ENCODE measurements around the gene MT1M. TPM values are rescaled to one million over a fixed set of nuclear protein-coding genes. Genes with fewer than 3 reads are reported as not detected.

MT1M gene
- total and polyA plus RNA-seq, 10 donors, result 0.44 to 11.8 (median 3.6) TPM

GRCh38 chr16:56610017-56610608 lies 22.3 kb upstream of the MT1M start:
- Histone ChIP-seq H3K36me3 (no peaks in the 10 kb centered on the region), H3K9me3 (no peaks in the 10 kb centered on the region), H3K27me3 (replicated peaks in 1 of 7) (no peaks in the 10 kb centered on the region), H3K27ac (peak overlapping the region; percentile 78 to 96 (median 89)), H3K4me3 (peak overlapping the region in 6 of 8 donors; percentile 4 to 75 (median 61)), H3K4me1 (peaks cover 24 to 65% (median 47%) of the 10 kb centered on the region in 6 donors)
- 19 to 34% (median 28%) methylated on average over 10 of the region's 10 CpGs for WGBS, 5 donors
- peak; percentile 80 for DNase-seq
- no peak for TF ChIP-seq POLR2A (IDR thresholded peaks at IDR 0.05)
- peak in 2 of 3 donors; percentile 56 to 89 for TF ChIP-seq POLR2AphosphoS5 (IDR thresholded peaks at IDR 0.05)
- TF ChIP-seq, protein P1, sequence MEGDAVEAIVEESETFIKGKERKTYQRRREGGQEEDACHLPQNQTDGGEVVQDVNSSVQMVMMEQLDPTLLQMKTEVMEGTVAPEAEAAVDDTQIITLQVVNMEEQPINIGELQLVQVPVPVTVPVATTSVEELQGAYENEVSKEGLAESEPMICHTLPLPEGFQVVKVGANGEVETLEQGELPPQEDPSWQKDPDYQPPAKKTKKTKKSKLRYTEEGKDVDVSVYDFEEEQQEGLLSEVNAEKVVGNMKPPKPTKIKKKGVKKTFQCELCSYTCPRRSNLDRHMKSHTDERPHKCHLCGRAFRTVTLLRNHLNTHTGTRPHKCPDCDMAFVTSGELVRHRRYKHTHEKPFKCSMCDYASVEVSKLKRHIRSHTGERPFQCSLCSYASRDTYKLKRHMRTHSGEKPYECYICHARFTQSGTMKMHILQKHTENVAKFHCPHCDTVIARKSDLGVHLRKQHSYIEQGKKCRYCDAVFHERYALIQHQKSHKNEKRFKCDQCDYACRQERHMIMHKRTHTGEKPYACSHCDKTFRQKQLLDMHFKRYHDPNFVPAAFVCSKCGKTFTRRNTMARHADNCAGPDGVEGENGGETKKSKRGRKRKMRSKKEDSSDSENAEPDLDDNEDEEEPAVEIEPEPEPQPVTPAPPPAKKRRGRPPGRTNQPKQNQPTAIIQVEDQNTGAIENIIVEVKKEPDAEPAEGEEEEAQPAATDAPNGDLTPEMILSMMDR (IDR thresholded peaks at IDR 0.05 in 8 of 11, conservative IDR thresholded peaks at IDR 0.05 in 3 of 11), result no peak
- intact Hi-C loops (cut with DNase I; ENCODE audit: low total_unique reads), result no loop called here

GRCh38 chr16:56610609-56611111 lies 21.8 kb upstream of the MT1M start:
- no peaks in the 10 kb centered on the region for H3K27me3 ChIP-seq (replicated peaks in 1 of 7)
- peak overlapping the region in 1 of 8 donors; percentile 75 for H3K4me3 ChIP-seq
- DNase-seq, result no peak
- WGBS, 5 donors, result 39 to 61% (median 48%) methylated on average over 2 of the region's 2 CpGs
- intact Hi-C loops (cut with DNase I; ENCODE audit: low total_unique reads), result no loop called here
- no peak for TF ChIP-seq POLR2A (IDR thresholded peaks at IDR 0.05)
- no peak for TF ChIP-seq POLR2AphosphoS5 (IDR thresholded peaks at IDR 0.05)
- TF ChIP-seq, protein P1 (IDR thresholded peaks at IDR 0.05 in 8 of 11, conservative IDR thresholded peaks at IDR 0.05 in 3 of 11), result no peak
- peaks cover 24 to 62% (median 47%) of the 10 kb centered on the region in 6 donors for H3K4me1 ChIP-seq
- H3K9me3 ChIP-seq, result no peaks in the 10 kb centered on the region
- no peaks in the 10 kb centered on the region for H3K36me3 ChIP-seq
- peak overlapping the region; percentile 78 to 96 (median 89) for H3K27ac ChIP-seq

- TF ChIP-seq, protein P1 (IDR thresholded peaks at IDR 0.05 in 8 of 11, conservative IDR thresholded peaks at IDR 0.05 in 3 of 11), result no peak
- TF ChIP-seq POLR2AphosphoS5 (IDR thresholded peaks at IDR 0.05), result peak in 1 of 3 donors; percentile 41
- H3K9me3 ChIP-seq, result no peaks in the 10 kb centered on the region
- peaks cover 0 to 2% (median 0%) of the 10 kb centered on the region in 7 donors for H3K27me3 ChIP-seq (replicated peaks in 1 of 7)
- WGBS, 5 donors, result 66 to 78% (median 74%) methylated on average over 2 of the region's 2 CpGs
- peak; percentile 55 for DNase-seq
- H3K4me1 ChIP-seq, result peaks cover 24 to 56% (median 45%) of the 10 kb centered on the region in 6 donors
- H3K27ac ChIP-seq, result peak overlapping the region in 7 of 8 donors; percentile 84 to 96 (median 89)
- H3K4me3 ChIP-seq, result no peak overlapping the region
- no peaks in the 10 kb centered on the region for H3K36me3 ChIP-seq
- intact Hi-C loops (cut with DNase I; ENCODE audit: low total_unique reads), result no loop called here
Measured at GRCh38 chr16:56611281-56611833, 21.1 kb upstream of the MT1M start.

DNA sequence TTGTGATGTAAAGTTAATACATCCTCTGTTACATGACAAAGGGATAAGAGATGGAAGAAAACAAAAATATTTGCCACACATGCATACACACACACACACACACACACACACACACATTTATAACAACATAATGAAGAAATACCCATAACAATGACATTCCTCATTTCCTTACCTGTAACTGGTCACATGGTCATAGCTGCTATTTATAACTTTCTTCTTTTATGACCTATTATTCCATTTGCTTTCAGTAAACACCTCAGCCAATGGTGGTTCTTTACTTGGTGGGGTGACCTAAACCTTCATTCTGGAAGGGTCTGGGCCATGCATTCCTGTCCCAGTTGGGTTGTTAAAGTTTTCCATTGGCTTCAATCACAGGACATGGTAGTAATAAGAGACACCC lies 18.8 kb upstream of the MT1M start:
- intact Hi-C loops (cut with DNase I; ENCODE audit: low total_unique reads), result no loop called here
- TF ChIP-seq POLR2AphosphoS5 (IDR thresholded peaks at IDR 0.05) (no peak), POLR2A (IDR thresholded peaks at IDR 0.05) (no peak)

More for the DNA sequence above, 18.8 kb upstream of the MT1M start:
- Histone ChIP-seq H3K4me3 (no peak overlapping the region), H3K36me3 (no peaks in the 10 kb centered on the region), H3K27ac (no peak overlapping the region), H3K4me1 (peaks cover 14 to 47% (median 39%) of the 10 kb centered on the region in 6 donors), H3K27me3 (replicated peaks in 1 of 7) (peaks cover 0 to 25% (median 11%) of the 10 kb centered on the region in 7 donors), H3K9me3 (no peaks in the 10 kb centered on the region)
- DNase-seq, result no peak
